ENCODE data around the gene TOX2. TPM values are rescaled to one million over a fixed set of nuclear protein-coding genes. Genes with fewer than 3 reads are reported as not detected.
A peak's percentile ranks its signal among the peaks of the same experiment; 100 is the strongest.

The TOX2 gene
- total RNA-seq, 1 donor, result 1.1 TPM

GRCh38 chr20:44075191-44075949, 160.7 kb downstream of the TOX2 start:
- Histone ChIP-seq H3K4me1 (ENCODE audit: insufficient read depth, low read length) (peaks cover 11% of the 10 kb centered on the region), H3K4me2 (ENCODE audit: insufficient read depth, low read length) (no peak overlapping the region), H3K27ac (ENCODE audit: low read depth, low read length) (no peak overlapping the region), H3K9me3 (ENCODE audit: low read depth, low read length) (no peaks in the 10 kb centered on the region), H4K20me1 (ENCODE audit: insufficient read depth, low read length) (no peaks in the 10 kb centered on the region), H3K36me3 (ENCODE audit: insufficient read depth, low read length) (no peaks in the 10 kb centered on the region), H2AFZ (ENCODE audit: low read length) (no peak overlapping the region), H3K79me2 (ENCODE audit: insufficient read depth, low read length) (no peaks in the 10 kb centered on the region), H3K4me3 (ENCODE audit: insufficient read depth, low read length) (no peak overlapping the region), H3K27me3 (ENCODE audit: insufficient read depth, low read length) (peaks cover 9% of the 10 kb centered on the region)
- TF ChIP-seq CTCF (IDR thresholded peaks at IDR 0.05; ENCODE audit: extremely low read depth, low read depth, low read length), result no peak
- DNase-seq (ENCODE audit: insufficient read length, low spot score, missing footprints), result no peak

GRCh38 chr20:44075950-44076232, 161.2 kb downstream of the TOX2 start:
- H3K36me3 ChIP-seq (ENCODE audit: insufficient read depth, low read length), result no peaks in the 10 kb centered on the region
- no peaks in the 10 kb centered on the region for H4K20me1 ChIP-seq (ENCODE audit: insufficient read depth, low read length)
- H3K4me3 ChIP-seq (ENCODE audit: insufficient read depth, low read length), result no peak overlapping the region
- no peak for DNase-seq (ENCODE audit: insufficient read length, low spot score, missing footprints)
- peaks cover 7% of the 10 kb centered on the region for H3K27me3 ChIP-seq (ENCODE audit: insufficient read depth, low read length)
- H3K4me2 ChIP-seq (ENCODE audit: insufficient read depth, low read length), result no peak overlapping the region
- no peak overlapping the region for H2AFZ ChIP-seq (ENCODE audit: low read length)
- no peak overlapping the region for H3K27ac ChIP-seq (ENCODE audit: low read depth, low read length)
- H3K9me3 ChIP-seq (ENCODE audit: low read depth, low read length), result no peaks in the 10 kb centered on the region
- H3K79me2 ChIP-seq (ENCODE audit: insufficient read depth, low read length), result no peaks in the 10 kb centered on the region
- peaks cover 14% of the 10 kb centered on the region for H3K4me1 ChIP-seq (ENCODE audit: insufficient read depth, low read length)
- no peak for TF ChIP-seq CTCF (IDR thresholded peaks at IDR 0.05; ENCODE audit: extremely low read depth, low read depth, low read length)

- no peak overlapping the region for H3K27ac ChIP-seq (ENCODE audit: low read depth, low read length)
- no peak for TF ChIP-seq CTCF (IDR thresholded peaks at IDR 0.05; ENCODE audit: extremely low read depth, low read depth, low read length)
- H3K4me1 ChIP-seq (ENCODE audit: insufficient read depth, low read length), result peaks cover 20% of the 10 kb centered on the region
- no peaks in the 10 kb centered on the region for H3K27me3 ChIP-seq (ENCODE audit: insufficient read depth, low read length)
- no peaks in the 10 kb centered on the region for H3K36me3 ChIP-seq (ENCODE audit: insufficient read depth, low read length)
- no peak overlapping the region for H2AFZ ChIP-seq (ENCODE audit: low read length)
- H3K9me3 ChIP-seq (ENCODE audit: low read depth, low read length), result no peaks in the 10 kb centered on the region
- DNase-seq (ENCODE audit: insufficient read length, low spot score, missing footprints), result no peak
- no peak overlapping the region for H3K4me3 ChIP-seq (ENCODE audit: insufficient read depth, low read length)
- no peaks in the 10 kb centered on the region for H3K79me2 ChIP-seq (ENCODE audit: insufficient read depth, low read length)
- H4K20me1 ChIP-seq (ENCODE audit: insufficient read depth, low read length), result no peaks in the 10 kb centered on the region
- no peak overlapping the region for H3K4me2 ChIP-seq (ENCODE audit: insufficient read depth, low read length)
Measured at GRCh38 chr20:44079291-44079690, 164.6 kb downstream of the TOX2 start.

GRCh38 chr20:44080064-44080463, 165.4 kb downstream of the TOX2 start:
- H3K79me2 ChIP-seq (ENCODE audit: insufficient read depth, low read length), result no peaks in the 10 kb centered on the region
- TF ChIP-seq CTCF (IDR thresholded peaks at IDR 0.05; ENCODE audit: extremely low read depth, low read depth, low read length), result no peak
- H3K36me3 ChIP-seq (ENCODE audit: insufficient read depth, low read length), result no peaks in the 10 kb centered on the region
- DNase-seq (ENCODE audit: insufficient read length, low spot score, missing footprints), result no peak
- peaks cover 15% of the 10 kb centered on the region for H3K4me1 ChIP-seq (ENCODE audit: insufficient read depth, low read length)
- no peaks in the 10 kb centered on the region for H4K20me1 ChIP-seq (ENCODE audit: insufficient read depth, low read length)
- no peak overlapping the region for H3K4me3 ChIP-seq (ENCODE audit: insufficient read depth, low read length)
- no peaks in the 10 kb centered on the region for H3K9me3 ChIP-seq (ENCODE audit: low read depth, low read length)
- H3K4me2 ChIP-seq (ENCODE audit: insufficient read depth, low read length), result no peak overlapping the region
- no peaks in the 10 kb centered on the region for H3K27me3 ChIP-seq (ENCODE audit: insufficient read depth, low read length)
- H2AFZ ChIP-seq (ENCODE audit: low read length), result peak overlapping the region; percentile 6
- H3K27ac ChIP-seq (ENCODE audit: low read depth, low read length), result no peak overlapping the region
